ENCODE results near the gene LGI1.

LGI1 gene

GRCh38 chr10:93788413-93789208 lies 30.9 kb downstream of the LGI1 start:
- in situ Hi-C loops (cut with HindIII; ENCODE audit: low pct_ligation_motif_present, low pct_unique_long_range_greater_than_20kb, low sequenced_read_pairs), result no loop called here
- DNase-seq, result no peak

GRCh38 chr10:93790439-93790838 lies 32.7 kb downstream of the LGI1 start:
- no peak for DNase-seq
- in situ Hi-C loops (cut with HindIII; ENCODE audit: low pct_ligation_motif_present, low pct_unique_long_range_greater_than_20kb, low sequenced_read_pairs), result no loop called here

GRCh38 chr10:93796167-93796566 lies 38.4 kb downstream of the LGI1 start:
- in situ Hi-C loops (cut with HindIII; ENCODE audit: low pct_ligation_motif_present, low pct_unique_long_range_greater_than_20kb, low sequenced_read_pairs), result no loop called here

GRCh38 chr10:93797825-93798224 lies 40.1 kb downstream of the LGI1 start:
- DNase-seq, result no peak
- in situ Hi-C loops (cut with HindIII; ENCODE audit: low pct_ligation_motif_present, low pct_unique_long_range_greater_than_20kb, low sequenced_read_pairs), result no loop called here

More at GRCh38 chr10:93796167-93796566, 38.4 kb downstream of the LGI1 start:
- no peak for DNase-seq

GRCh38 chr10:93799155-93799708 lies 41.5 kb downstream of the LGI1 start:
- in situ Hi-C loops (cut with HindIII; ENCODE audit: low pct_ligation_motif_present, low pct_unique_long_range_greater_than_20kb, low sequenced_read_pairs), result no loop called here
- DNase-seq, result no peak

- in situ Hi-C loops (cut with HindIII; ENCODE audit: low pct_ligation_motif_present, low pct_unique_long_range_greater_than_20kb, low sequenced_read_pairs), result no loop called here
Observed at GRCh38 chr10:93804200-93804599, 46.5 kb downstream of the LGI1 start.

GRCh38 chr10:93806903-93807302 lies 49.2 kb downstream of the LGI1 start:
- in situ Hi-C loops (cut with HindIII; ENCODE audit: low pct_ligation_motif_present, low pct_unique_long_range_greater_than_20kb, low sequenced_read_pairs), result no loop called here
- no peak for DNase-seq

More at GRCh38 chr10:93804200-93804599, 46.5 kb downstream of the LGI1 start:
- DNase-seq, result no peak

- in situ Hi-C loops (cut with HindIII; ENCODE audit: low pct_ligation_motif_present, low pct_unique_long_range_greater_than_20kb, low sequenced_read_pairs), result no loop called here
- no peak for DNase-seq
Observed at GRCh38 chr10:93807371-93807770, 49.6 kb downstream of the LGI1 start.

GRCh38 chr10:93812659-93813338 lies 55.1 kb downstream of the LGI1 start:
- in situ Hi-C loops (cut with HindIII; ENCODE audit: low pct_ligation_motif_present, low pct_unique_long_range_greater_than_20kb, low sequenced_read_pairs), result no loop called here

GRCh38 chr10:93813507-93814465 lies 56.0 kb downstream of the LGI1 start:
- peak; percentile 63 for DNase-seq
- in situ Hi-C loops (cut with HindIII; ENCODE audit: low pct_ligation_motif_present, low pct_unique_long_range_greater_than_20kb, low sequenced_read_pairs), result no loop called here

More at GRCh38 chr10:93812659-93813338, 55.1 kb downstream of the LGI1 start:
- DNase-seq, result no peak

- in situ Hi-C loops (cut with HindIII; ENCODE audit: low pct_ligation_motif_present, low pct_unique_long_range_greater_than_20kb, low sequenced_read_pairs), result no loop called here
- no peak for DNase-seq
Observed at GRCh38 chr10:93815304-93816096, 57.8 kb downstream of the LGI1 start.

- in situ Hi-C loops (cut with HindIII; ENCODE audit: low pct_ligation_motif_present, low pct_unique_long_range_greater_than_20kb, low sequenced_read_pairs), result no loop called here
- DNase-seq, result peak; percentile 48
Observed at GRCh38 chr10:93816123-93816747, 58.5 kb downstream of the LGI1 start.

- in situ Hi-C loops (cut with HindIII; ENCODE audit: low pct_ligation_motif_present, low pct_unique_long_range_greater_than_20kb, low sequenced_read_pairs), result no loop called here
- no peak for DNase-seq
Observed at GRCh38 chr10:93818086-93818485, 60.4 kb downstream of the LGI1 start.

- no peak for DNase-seq
- in situ Hi-C loops (cut with HindIII; ENCODE audit: low pct_ligation_motif_present, low pct_unique_long_range_greater_than_20kb, low sequenced_read_pairs), result no loop called here
Observed at GRCh38 chr10:93819520-93819919, 61.8 kb downstream of the LGI1 start.

GRCh38 chr10:93820434-93820833 lies 62.7 kb downstream of the LGI1 start:
- in situ Hi-C loops (cut with HindIII; ENCODE audit: low pct_ligation_motif_present, low pct_unique_long_range_greater_than_20kb, low sequenced_read_pairs), result no loop called here

GRCh38 chr10:93821051-93821772 lies 63.5 kb downstream of the LGI1 start:
- in situ Hi-C loops (cut with HindIII; ENCODE audit: low pct_ligation_motif_present, low pct_unique_long_range_greater_than_20kb, low sequenced_read_pairs), result no loop called here
- peak; percentile 47 for DNase-seq

More at GRCh38 chr10:93820434-93820833, 62.7 kb downstream of the LGI1 start:
- peak; percentile 6 for DNase-seq

- no peak for DNase-seq
- in situ Hi-C loops (cut with HindIII; ENCODE audit: low pct_ligation_motif_present, low pct_unique_long_range_greater_than_20kb, low sequenced_read_pairs), result no loop called here
Observed at GRCh38 chr10:93826355-93826754, 68.6 kb downstream of the LGI1 start.

Data from ACHN (cell line).